HG03175 (cell line): Measurements from ENCODE around the gene GPX4.
A peak's percentile ranks its signal among the peaks of the same experiment; 100 is the strongest.

ENCODE experiments used
- ATAC-seq: cut with Tn5 transposase; IDR thresholded peaks from one replicate; pipeline ENCODE4 v1.9.1; 2021; ENCODE audit warnings: mild to moderate bottlenecking, moderate library complexity; ENCODE audit not compliant: unreplicated experiment

Gene GPX4

GRCh38 chr19:1130771-1131717 lies 27.2 kb downstream of the GPX4 start:
- no peak for ATAC-seq

GRCh38 chr19:1131718-1132551 lies 28.1 kb downstream of the GPX4 start:
- ATAC-seq = peak; percentile 47

- ATAC-seq = peak; percentile 2
These were observed 29.0 kb downstream of the GPX4 start for GRCh38 chr19:1132552-1133383.

GRCh38 chr19:1133471-1133929 lies 29.7 kb downstream of the GPX4 start:
- peak; percentile 71 for ATAC-seq

GRCh38 chr19:1134431-1134830 lies 30.6 kb downstream of the GPX4 start:
- ATAC-seq = no peak

- no peak for ATAC-seq
These were observed 31.7 kb downstream of the GPX4 start for GRCh38 chr19:1135454-1135853.

GRCh38 chr19:1136201-1136600 lies 32.4 kb downstream of the GPX4 start:
- ATAC-seq = no peak

GRCh38 chr19:1136621-1137317 lies 33.0 kb downstream of the GPX4 start:
- ATAC-seq = no peak

- ATAC-seq = no peak
These were observed 34.3 kb downstream of the GPX4 start for GRCh38 chr19:1138121-1138520.

GRCh38 chr19:1139126-1139525 lies 35.3 kb downstream of the GPX4 start:
- no peak for ATAC-seq

GRCh38 chr19:1140272-1141027 lies 36.7 kb downstream of the GPX4 start:
- no peak for ATAC-seq

- ATAC-seq = no peak
These were observed 38.1 kb downstream of the GPX4 start for GRCh38 chr19:1141944-1142343.

GRCh38 chr19:1143828-1144399 lies 40.1 kb downstream of the GPX4 start:
- ATAC-seq = no peak

GRCh38 chr19:1144741-1145140 lies 40.9 kb downstream of the GPX4 start:
- no peak for ATAC-seq

GRCh38 chr19:1145635-1146411 lies 42.0 kb downstream of the GPX4 start:
- no peak for ATAC-seq

GRCh38 chr19:1146412-1146699 lies 42.6 kb downstream of the GPX4 start:
- no peak for ATAC-seq

GRCh38 chr19:1146858-1147780 lies 43.3 kb downstream of the GPX4 start:
- no peak for ATAC-seq
